ENCODE data around the gene LRTM2. TPM values are rescaled to one million over a fixed set of nuclear protein-coding genes. Genes with fewer than 3 reads are reported as not detected.

The LRTM2 gene
- total RNA-seq, 1 donor from 2014 or later = 14.6 TPM

- TF ChIP-seq CTCF (IDR thresholded peaks at IDR 0.05; ENCODE audit: partially characterized antibody, unreplicated experiment) = no peak
These were observed 55.2 kb downstream of the LRTM2 start for GRCh38 chr12:1875608-1876007.

GRCh38 chr12:1876086-1876485, 55.7 kb downstream of the LRTM2 start:
- Mint-ChIP-seq H3K9me3 (ENCODE audit: unreplicated experiment) (peaks cover 10% of the 10 kb centered on the region), H3K27me3 (ENCODE audit: unreplicated experiment) (peaks cover 8% of the 10 kb centered on the region), H3K4me3 (ENCODE audit: unreplicated experiment) (no peak overlapping the region), H3K36me3 (ENCODE audit: unreplicated experiment) (no peaks in the 10 kb centered on the region), H3K4me1 (ENCODE audit: low read depth, unreplicated experiment) (peaks cover 50% of the 10 kb centered on the region), H3K27ac (ENCODE audit: unreplicated experiment) (peak overlapping the region; percentile 10)
- TF ChIP-seq CTCF (IDR thresholded peaks at IDR 0.05; ENCODE audit: partially characterized antibody, unreplicated experiment) = no peak
- no peak for DNase-seq

More at GRCh38 chr12:1875608-1876007, 55.2 kb downstream of the LRTM2 start:
- Mint-ChIP-seq H3K9me3 (ENCODE audit: unreplicated experiment) (peaks cover 12% of the 10 kb centered on the region), H3K27ac (ENCODE audit: unreplicated experiment) (peak overlapping the region; percentile 10), H3K4me3 (ENCODE audit: unreplicated experiment) (peak overlapping the region; percentile 41), H3K27me3 (ENCODE audit: unreplicated experiment) (peaks cover 9% of the 10 kb centered on the region), H3K4me1 (ENCODE audit: low read depth, unreplicated experiment) (peaks cover 54% of the 10 kb centered on the region), H3K36me3 (ENCODE audit: unreplicated experiment) (no peaks in the 10 kb centered on the region)
- no peak for DNase-seq

GRCh38 chr12:1877169-1877878, 57.0 kb downstream of the LRTM2 start:
- Mint-ChIP-seq H3K9me3 (ENCODE audit: unreplicated experiment) (peaks cover 3% of the 10 kb centered on the region), H3K4me1 (ENCODE audit: low read depth, unreplicated experiment) (peaks cover 38% of the 10 kb centered on the region), H3K27me3 (ENCODE audit: unreplicated experiment) (peaks cover 6% of the 10 kb centered on the region), H3K27ac (ENCODE audit: unreplicated experiment) (no peak overlapping the region), H3K36me3 (ENCODE audit: unreplicated experiment) (no peaks in the 10 kb centered on the region), H3K4me3 (ENCODE audit: unreplicated experiment) (no peak overlapping the region)
- no peak for TF ChIP-seq CTCF (IDR thresholded peaks at IDR 0.05; ENCODE audit: partially characterized antibody, unreplicated experiment)
- DNase-seq = no peak

- peaks cover 6% of the 10 kb centered on the region for H3K27me3 Mint-ChIP-seq (ENCODE audit: unreplicated experiment)
- no peaks in the 10 kb centered on the region for H3K36me3 Mint-ChIP-seq (ENCODE audit: unreplicated experiment)
- H3K4me1 Mint-ChIP-seq (ENCODE audit: low read depth, unreplicated experiment) = peaks cover 34% of the 10 kb centered on the region
- peaks cover 3% of the 10 kb centered on the region for H3K9me3 Mint-ChIP-seq (ENCODE audit: unreplicated experiment)
- no peak overlapping the region for H3K4me3 Mint-ChIP-seq (ENCODE audit: unreplicated experiment)
- H3K27ac Mint-ChIP-seq (ENCODE audit: unreplicated experiment) = no peak overlapping the region
- DNase-seq = no peak
- TF ChIP-seq CTCF (IDR thresholded peaks at IDR 0.05; ENCODE audit: partially characterized antibody, unreplicated experiment) = no peak
These were observed 57.8 kb downstream of the LRTM2 start for GRCh38 chr12:1878214-1878613.

- Mint-ChIP-seq H3K27ac (ENCODE audit: unreplicated experiment) (no peak overlapping the region), H3K27me3 (ENCODE audit: unreplicated experiment) (peaks cover 6% of the 10 kb centered on the region), H3K9me3 (ENCODE audit: unreplicated experiment) (peaks cover 3% of the 10 kb centered on the region), H3K4me1 (ENCODE audit: low read depth, unreplicated experiment) (peaks cover 30% of the 10 kb centered on the region), H3K36me3 (ENCODE audit: unreplicated experiment) (no peaks in the 10 kb centered on the region), H3K4me3 (ENCODE audit: unreplicated experiment) (no peak overlapping the region)
- DNase-seq = no peak
- no peak for TF ChIP-seq CTCF (IDR thresholded peaks at IDR 0.05; ENCODE audit: partially characterized antibody, unreplicated experiment)
These were observed 58.3 kb downstream of the LRTM2 start for GRCh38 chr12:1878695-1879094.
